Gastrocnemius medialis (tissue), 4 donors: ENCODE results near the gene ZSCAN10. TPM values are rescaled to one million over a fixed set of nuclear protein-coding genes. Genes with fewer than 3 reads are reported as not detected.

ENCODE experiments used
- ATAC-seq, 2 donors: fragments of 150-250 bp; one replicate each; pipeline ENCODE4 v1.9.1; 2016
- DNase-seq, 2 donors: peaks; one replicate each; pipeline ENCODE4 v3.0.0-alpha.2; 2019
- H3K27ac ChIP-seq, 4 donors: fragments of 200-600 bp; sonication (generic); 1 replicate in 1 of 4; 2 replicates in 3 of 4; pipeline ENCODE4 v1.5.1; 2016 to 2018; ENCODE audit warnings: mild to moderate bottlenecking in 2 of 4, moderate library complexity in 1 of 4
- H3K27me3 ChIP-seq, 3 donors: fragments of 200-600 bp; sonication (generic) in 2 of 3; 1 replicate in 1 of 3; 2 replicates in 2 of 3; pipeline versions ENCODE4 v1.5.1 to v1.6.0; 2016 to 2019; ENCODE audit warnings: mild to moderate bottlenecking in 1 of 3, moderate library complexity in 1 of 3
- H3K36me3 ChIP-seq, 2 donors: fragments of 200-600 bp; sonication (generic) in 1 of 2; one replicate each; pipeline ENCODE4 v1.5.1; 2017 to 2018
- H3K4me1 ChIP-seq, 2 donors: fragments of 200-600 bp; sonication (generic) in 1 of 2; one replicate each; pipeline ENCODE4 v1.5.1; 2016 to 2017; ENCODE audit warnings: mild to moderate bottlenecking in 2 of 2
- H3K4me3 ChIP-seq, 4 donors: fragments of 200-600 bp; sonication (generic) in 3 of 4; 1 replicate in 1 of 4; 2 replicates in 3 of 4; pipeline ENCODE4 v1.5.1; 2016 to 2019; ENCODE audit warnings: mild to moderate bottlenecking in 2 of 4
- H3K9me3 ChIP-seq, 3 donors: fragments of 200-600 bp; sonication (generic) in 2 of 3; 1 replicate in 1 of 3; 2 replicates in 2 of 3; pipeline ENCODE4 v1.5.1; 2016 to 2019
- CTCF ChIP-seq, 5 experiments: fragments of 450-650 bp in 3 of 5; fragments of 200-600 bp in 2 of 5; sonication (generic) in 2 of 5; IDR thresholded peaks in 4 of 5; conservative IDR thresholded peaks in 1 of 5; 1 replicate in 4 of 5; 2 replicates in 1 of 5; pipeline ENCODE4 v1.5.1; 2016 to 2019; ENCODE audit warnings: antibody characterized with exemption in 5 of 5, mild to moderate bottlenecking in 3 of 5, moderate library complexity in 3 of 5
- POLR2A ChIP-seq, 2 donors: fragments of 450-650 bp; IDR thresholded peaks; one replicate each; pipeline ENCODE4 v1.6.1; 2017; ENCODE audit warnings: antibody characterized with exemption in 2 of 2, mild to moderate bottlenecking in 2 of 2, moderate library complexity in 2 of 2
- in situ Hi-C, 4 donors: fragments of 200-750 bp; cut with MboI; loops; one replicate each; pipeline versions ENCODE4 v1.15.0 to v1.8.0; 2017; ENCODE audit warnings: low sequenced_read_pairs in 4 of 4
- intact Hi-C: fragments of 100-400 bp; cut with DNase I; formaldehyde crosslinking; loops from one replicate; pipeline ENCODE4 v1.15.1; 2023; ENCODE audit warnings: low total_unique reads
- total RNA-seq, 4 donors: library from RNA; depleted of rRNA; stranded (reverse); fragments of >200 nt; gene quantifications; one replicate each; pipeline versions ENCODE4 v1.1.0 to v1.2.3, GENCODE V29; 2016

ZSCAN10 gene
- total RNA-seq, 4 donors from 2014 or later: not detected

DNA sequence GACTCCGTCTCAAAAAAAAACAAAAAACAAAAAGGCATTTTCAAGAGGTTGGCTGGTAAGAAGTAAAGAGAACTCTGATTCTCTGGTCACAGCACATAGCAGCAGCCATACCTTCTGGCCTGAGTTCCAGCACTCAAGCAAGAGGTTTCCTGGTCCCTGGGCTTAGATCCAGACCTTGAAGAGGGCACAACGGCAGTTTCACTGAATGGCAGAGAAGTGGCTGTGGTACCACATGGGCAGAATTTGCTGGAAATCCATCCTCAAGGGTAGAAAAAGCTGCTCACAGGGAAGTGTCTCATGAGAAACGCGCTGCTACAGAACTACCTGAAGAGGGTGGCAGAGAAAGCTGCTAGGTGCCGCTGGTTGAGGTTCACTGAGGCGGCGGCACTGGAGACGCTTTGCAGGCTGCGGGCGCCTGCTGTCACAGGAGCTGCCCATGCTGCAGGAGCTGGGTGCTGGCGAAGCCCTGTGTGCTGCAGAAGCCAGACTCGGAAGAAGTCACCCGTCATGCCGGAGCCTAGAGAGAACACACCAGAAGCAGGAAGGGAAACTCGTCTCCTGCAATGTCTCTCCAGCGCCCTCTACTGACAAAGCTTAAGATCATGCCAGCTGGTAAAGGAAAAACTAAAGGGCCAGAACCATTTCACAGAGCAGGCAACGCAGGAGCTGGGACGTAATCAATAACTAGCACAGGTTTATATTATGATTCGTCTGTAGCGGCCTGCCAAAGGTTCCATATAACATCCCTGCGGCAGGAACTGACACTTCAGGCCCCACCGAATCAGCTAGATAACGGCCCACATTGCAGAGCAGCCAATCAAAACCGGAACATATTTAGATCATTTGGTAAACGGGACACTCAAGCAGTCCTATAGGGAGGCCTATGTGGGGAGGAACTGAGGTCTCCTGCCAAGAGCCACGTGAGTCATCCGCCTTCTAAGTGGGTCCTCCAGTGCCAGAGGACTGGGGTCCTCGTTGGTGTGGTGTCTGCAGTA lies 30.3 kb upstream of the ZSCAN10 start:
- TF ChIP-seq POLR2A (IDR thresholded peaks at IDR 0.05) (no peak), CTCF (IDR thresholded peaks at IDR 0.05 in 4 of 5, conservative IDR thresholded peaks at IDR 0.05 in 1 of 5) (peak; percentile 85 to 96 (median 88))
- intact Hi-C loops: loop anchor here (1.0 kb wide), 2 partner anchors 37 to 70 kb away; no protein-coding TSS in a partner anchor
- H3K27me3 ChIP-seq: no peaks in the 10 kb centered on the region
- peak overlapping the region; percentile 44 to 53 (median 47) for H3K4me3 ChIP-seq
- H3K36me3 ChIP-seq: no peaks in the 10 kb centered on the region
- peak overlapping the region; percentile 54 to 74 (median 69) for H3K27ac ChIP-seq
- peaks cover 32 to 46% of the 10 kb centered on the region in 2 donors for H3K4me1 ChIP-seq
- ATAC-seq (peak; percentile 87 to 89), DNase-seq (peak; percentile 60 to 79)
- no peaks in the 10 kb centered on the region for H3K9me3 ChIP-seq
- in situ Hi-C loops: loop anchor here in 3 of 4 donors (5.0 to 10.0 kb wide), 2 partner anchors 65 to 67 kb away; partner anchors contain the start of gene IL32 (in 2 of the 3)

DNA sequence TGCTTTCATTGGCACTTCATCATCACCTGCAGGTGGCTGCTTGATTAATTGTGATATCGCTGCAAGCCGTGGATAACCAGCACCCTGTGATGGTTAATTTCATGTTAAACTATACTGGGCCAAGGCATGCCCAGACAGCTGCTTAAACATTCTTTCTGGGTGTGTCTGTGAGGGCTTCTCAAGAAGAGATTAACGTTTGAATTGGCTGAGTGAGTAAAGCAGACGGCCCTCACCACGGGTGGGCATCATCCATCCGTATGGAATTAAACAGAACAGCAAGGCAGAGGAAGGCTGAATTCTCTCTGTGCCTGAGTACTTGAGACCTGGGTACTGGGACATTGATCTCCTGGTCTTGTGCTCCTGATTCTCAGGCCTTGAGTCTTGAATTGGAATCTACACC lies 28.7 kb upstream of the ZSCAN10 start:
- peaks cover 28 to 42% of the 10 kb centered on the region in 2 donors for H3K4me1 ChIP-seq
- H3K9me3 ChIP-seq: no peaks in the 10 kb centered on the region
- DNase-seq: no peak
- in situ Hi-C loops (loop anchor here in 3 of 4 donors (5.0 to 10.0 kb wide), 2 partner anchors 63 to 65 kb away; partner anchors contain the start of gene IL32 (in 2 of the 3)), intact Hi-C loops (no loop called here)
- ATAC-seq: no peak
- H3K36me3 ChIP-seq: no peaks in the 10 kb centered on the region
- no peak for TF ChIP-seq POLR2A (IDR thresholded peaks at IDR 0.05)
- no peak for TF ChIP-seq CTCF (IDR thresholded peaks at IDR 0.05 in 4 of 5, conservative IDR thresholded peaks at IDR 0.05 in 1 of 5)
- no peak overlapping the region for H3K4me3 ChIP-seq
- no peaks in the 10 kb centered on the region for H3K27me3 ChIP-seq
- H3K27ac ChIP-seq: no peak overlapping the region

DNA sequence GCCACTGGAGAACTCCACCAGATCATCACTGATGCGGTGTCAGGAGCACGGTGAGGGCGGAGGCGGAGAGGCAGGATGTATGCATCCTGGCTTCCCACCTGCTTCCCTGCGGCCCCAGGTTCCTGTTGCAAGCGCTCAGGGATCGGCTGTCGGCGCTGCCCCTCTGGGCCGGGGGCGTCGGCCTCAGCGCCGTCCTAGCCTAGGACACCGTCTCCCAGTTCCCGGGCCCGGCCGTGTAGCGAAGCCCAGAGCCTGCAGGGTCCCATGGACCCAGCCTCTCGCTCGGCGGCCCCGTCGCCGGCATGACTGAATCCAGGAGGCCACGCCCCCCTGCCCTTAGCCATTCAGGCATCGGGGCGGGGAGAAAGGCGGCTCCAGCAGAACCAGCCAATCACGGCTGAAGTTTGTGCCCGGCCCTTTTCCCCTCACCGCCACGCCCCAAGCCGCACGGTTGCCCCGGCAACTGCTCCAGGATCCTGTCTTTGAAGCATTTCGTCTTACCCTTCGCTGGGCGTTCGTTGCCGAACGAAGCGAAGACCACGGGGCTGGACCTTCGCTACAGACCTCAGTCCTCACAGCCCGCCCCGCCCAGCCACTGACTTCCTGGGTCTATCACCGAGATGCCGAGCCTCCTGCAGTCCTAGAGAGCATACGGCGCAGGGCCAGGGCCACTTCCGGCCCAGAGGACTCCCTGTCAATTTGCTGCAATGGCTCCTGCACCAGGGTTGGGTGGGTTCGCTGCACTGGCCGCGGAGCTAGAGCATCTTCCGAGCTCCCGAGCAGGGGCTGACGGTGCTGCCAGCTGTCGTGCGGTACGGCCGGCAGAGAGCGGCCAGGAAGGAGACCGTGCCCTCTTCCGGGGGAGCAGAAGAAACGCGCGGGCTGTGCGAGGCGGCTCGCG lies 25.1 kb upstream of the ZSCAN10 start:
- ATAC-seq: peak; percentile 96 to 97
- Histone ChIP-seq H3K4me1 (peaks cover 27 to 44% of the 10 kb centered on the region in 2 donors), H3K4me3 (peak overlapping the region; percentile 64 to 89 (median 70)), H3K9me3 (no peaks in the 10 kb centered on the region), H3K36me3 (no peaks in the 10 kb centered on the region), H3K27ac (peak overlapping the region; percentile 45 to 78 (median 58)), H3K27me3 (no peaks in the 10 kb centered on the region)
- peak; percentile 91 to 93 for DNase-seq
- intact Hi-C loops (loop anchor here (2.0 kb wide), 1 partner anchor 17 kb away; no protein-coding TSS in a partner anchor), in situ Hi-C loops (loop anchor here in 2 of 4 donors (10.0 kb wide), 1 partner anchor 59 kb away; the partner anchor contains the start of gene IL32 (in 2 of the 2))
- TF ChIP-seq POLR2A (IDR thresholded peaks at IDR 0.05) (peak in 1 of 2 donors; percentile 6), CTCF (IDR thresholded peaks at IDR 0.05 in 4 of 5, conservative IDR thresholded peaks at IDR 0.05 in 1 of 5) (no peak)

GRCh38 chr16:3122926-3123570 lies 24.0 kb upstream of the ZSCAN10 start:
- DNase-seq (no peak), ATAC-seq (no peak)
- TF ChIP-seq POLR2A (IDR thresholded peaks at IDR 0.05) (no peak), CTCF (IDR thresholded peaks at IDR 0.05 in 4 of 5, conservative IDR thresholded peaks at IDR 0.05 in 1 of 5) (no peak)
- H3K4me1 ChIP-seq: peaks cover 19 to 32% of the 10 kb centered on the region in 2 donors
- intact Hi-C loops: no loop called here
- no peak overlapping the region for H3K4me3 ChIP-seq
- H3K36me3 ChIP-seq: peaks cover 0 to 3% of the 10 kb centered on the region in 2 donors
- in situ Hi-C loops: loop anchor here in 2 of 4 donors (10.0 kb wide), 1 partner anchor 58 kb away; the partner anchor contains the start of gene IL32 (in 2 of the 2)
- H3K9me3 ChIP-seq: no peaks in the 10 kb centered on the region
- no peaks in the 10 kb centered on the region for H3K27me3 ChIP-seq
- no peak overlapping the region for H3K27ac ChIP-seq
